Measurements from ENCODE around the gene ARID3A.

Gene ARID3A

GRCh38 chr19:1008268-1009040, 82.6 kb downstream of the ARID3A start:
- H3K36me3 ChIP-seq: peaks cover 51% of the 10 kb centered on the region
- H3K4me3 ChIP-seq (ENCODE audit: low read depth in 1 of 2, low read length in 1 of 2): no peak overlapping the region
- H3K27ac ChIP-seq: no peak overlapping the region
- TF ChIP-seq, protein P1, sequence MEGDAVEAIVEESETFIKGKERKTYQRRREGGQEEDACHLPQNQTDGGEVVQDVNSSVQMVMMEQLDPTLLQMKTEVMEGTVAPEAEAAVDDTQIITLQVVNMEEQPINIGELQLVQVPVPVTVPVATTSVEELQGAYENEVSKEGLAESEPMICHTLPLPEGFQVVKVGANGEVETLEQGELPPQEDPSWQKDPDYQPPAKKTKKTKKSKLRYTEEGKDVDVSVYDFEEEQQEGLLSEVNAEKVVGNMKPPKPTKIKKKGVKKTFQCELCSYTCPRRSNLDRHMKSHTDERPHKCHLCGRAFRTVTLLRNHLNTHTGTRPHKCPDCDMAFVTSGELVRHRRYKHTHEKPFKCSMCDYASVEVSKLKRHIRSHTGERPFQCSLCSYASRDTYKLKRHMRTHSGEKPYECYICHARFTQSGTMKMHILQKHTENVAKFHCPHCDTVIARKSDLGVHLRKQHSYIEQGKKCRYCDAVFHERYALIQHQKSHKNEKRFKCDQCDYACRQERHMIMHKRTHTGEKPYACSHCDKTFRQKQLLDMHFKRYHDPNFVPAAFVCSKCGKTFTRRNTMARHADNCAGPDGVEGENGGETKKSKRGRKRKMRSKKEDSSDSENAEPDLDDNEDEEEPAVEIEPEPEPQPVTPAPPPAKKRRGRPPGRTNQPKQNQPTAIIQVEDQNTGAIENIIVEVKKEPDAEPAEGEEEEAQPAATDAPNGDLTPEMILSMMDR (IDR thresholded peaks at IDR 0.05): no peak
- H3K4me1 ChIP-seq (ENCODE audit: control insufficient read depth in 1 of 2, insufficient read depth in 1 of 2, low read depth in 1 of 2, low read length in 1 of 2): no peaks in the 10 kb centered on the region
- H3K27me3 ChIP-seq: peaks cover 11% of the 10 kb centered on the region
- no peaks in the 10 kb centered on the region for H3K9me3 ChIP-seq

GRCh38 chr19:1009041-1009980, 83.5 kb downstream of the ARID3A start:
- Histone ChIP-seq H3K4me3 (ENCODE audit: low read depth in 1 of 2, low read length in 1 of 2) (no peak overlapping the region), H3K4me1 (ENCODE audit: control insufficient read depth in 1 of 2, insufficient read depth in 1 of 2, low read depth in 1 of 2, low read length in 1 of 2) (no peaks in the 10 kb centered on the region), H3K36me3 (peaks cover 59% of the 10 kb centered on the region), H3K9me3 (no peaks in the 10 kb centered on the region), H3K27ac (no peak overlapping the region), H3K27me3 (peaks cover 3% of the 10 kb centered on the region)
- TF ChIP-seq, protein P1 (IDR thresholded peaks at IDR 0.05): no peak

- Histone ChIP-seq H3K27me3 (no peaks in the 10 kb centered on the region), H3K36me3 (peaks cover 60% of the 10 kb centered on the region), H3K4me3 (ENCODE audit: low read depth in 1 of 2, low read length in 1 of 2) (no peak overlapping the region), H3K9me3 (no peaks in the 10 kb centered on the region), H3K4me1 (ENCODE audit: control insufficient read depth in 1 of 2, insufficient read depth in 1 of 2, low read depth in 1 of 2, low read length in 1 of 2) (no peaks in the 10 kb centered on the region), H3K27ac (no peak overlapping the region)
- TF ChIP-seq, protein P1 (IDR thresholded peaks at IDR 0.05): no peak
Measured at GRCh38 chr19:1009981-1010538, 84.2 kb downstream of the ARID3A start.

GRCh38 chr19:1010586-1011510, 85.0 kb downstream of the ARID3A start:
- H3K4me1 ChIP-seq (ENCODE audit: control insufficient read depth in 1 of 2, insufficient read depth in 1 of 2, low read depth in 1 of 2, low read length in 1 of 2): no peaks in the 10 kb centered on the region
- no peak overlapping the region for H3K27ac ChIP-seq
- H3K36me3 ChIP-seq: peaks cover 60% of the 10 kb centered on the region
- no peak overlapping the region for H3K4me3 ChIP-seq (ENCODE audit: low read depth in 1 of 2, low read length in 1 of 2)
- TF ChIP-seq, protein P1 (IDR thresholded peaks at IDR 0.05): no peak
- H3K27me3 ChIP-seq: no peaks in the 10 kb centered on the region
- no peaks in the 10 kb centered on the region for H3K9me3 ChIP-seq
